DOHH2 (cell line): Measurements from ENCODE around the gene PCYT2.

Experiments
- H3F3A ChIP-seq: fragments of 200-600 bp; sonication (generic), shearing (Covaris generic); 2 replicates; pipeline ENCODE4 v1.6.0; 2016; ENCODE audit warnings: antibody characterized with exemption, mild to moderate bottlenecking; ENCODE audit not compliant: control insufficient read depth, insufficient read depth
- H3K27ac ChIP-seq: fragments of 200-600 bp; sonication (generic); 2 replicates; pipeline ENCODE4 v1.5.1; 2014; ENCODE audit warnings: low read depth, mild to moderate bottlenecking, low read length, moderate library complexity
- H3K27me3 ChIP-seq: fragments of 200-600 bp; sonication (generic); 2 replicates; pipeline ENCODE4 v1.6.1; 2014; ENCODE audit warnings: mild to moderate bottlenecking, low read length, mixed read lengths; ENCODE audit not compliant: control insufficient read depth
- H3K36me3 ChIP-seq: fragments of 200-600 bp; sonication (generic); 2 replicates; pipeline ENCODE4 v1.6.1; 2014; ENCODE audit warnings: mild to moderate bottlenecking, low read length, moderate library complexity, mixed read lengths; ENCODE audit not compliant: control insufficient read depth
- H3K4me1 ChIP-seq: fragments of 200-600 bp; sonication (generic); 2 replicates; pipeline ENCODE4 v1.6.1; 2014; ENCODE audit warnings: mild to moderate bottlenecking, low read length, mixed read lengths; ENCODE audit not compliant: control insufficient read depth
- H3K4me2 ChIP-seq: fragments of 200-600 bp; sonication (generic); 2 replicates; pipeline ENCODE4 v1.6.0; 2014; ENCODE audit warnings: mild to moderate bottlenecking, low read length, moderate library complexity
- H3K4me3 ChIP-seq: fragments of 200-600 bp; sonication (generic); 2 replicates; pipeline ENCODE4 v1.5.1; 2014; ENCODE audit warnings: mild to moderate bottlenecking, low read length, mixed read lengths
- H3K79me2 ChIP-seq: fragments of 200-600 bp; sonication (generic); 2 replicates; pipeline ENCODE4 v1.6.1; 2014; ENCODE audit warnings: mild to moderate bottlenecking, low read length, mixed read lengths; ENCODE audit not compliant: control insufficient read depth
- H3K9me2 ChIP-seq: fragments of 200-600 bp; sonication (generic); replicated peaks from 2 replicates; pipeline ENCODE4 v1.6.1; 2014; ENCODE audit warnings: mild to moderate bottlenecking, low read length, mixed read lengths; ENCODE audit not compliant: control insufficient read depth
- H3K9me3 ChIP-seq: fragments of 200-600 bp; sonication (generic); 2 replicates; pipeline ENCODE4 v1.6.1; 2014; ENCODE audit warnings: antibody characterized with exemption, low read length, mixed read lengths; ENCODE audit not compliant: control insufficient read depth, insufficient read depth
- H4K20me1 ChIP-seq: fragments of 200-600 bp; sonication (generic); 2 replicates; pipeline ENCODE4 v1.6.0; 2014; ENCODE audit warnings: low read depth, mild to moderate bottlenecking, antibody characterized with exemption, low read length, moderate library complexity; ENCODE audit not compliant: control insufficient read depth, insufficient read depth
- CTCF ChIP-seq: fragments of 200-600 bp; sonication (generic); IDR thresholded peaks from one replicate; pipeline ENCODE4 v1.5.1; 2014; ENCODE audit warnings: antibody characterized with exemption, mild to moderate bottlenecking, low read depth, low read length; ENCODE audit not compliant: poor library complexity, severe bottlenecking
- EZH2phosphoT487 ChIP-seq: fragments of 200-600 bp; sonication (generic); IDR thresholded peaks from 2 replicates; pipeline ENCODE4 v1.6.1; 2017; ENCODE audit warnings: borderline replicate concordance, mild to moderate bottlenecking, antibody characterized with exemption, low read length, moderate library complexity, mixed read lengths

PCYT2 gene

GRCh38 chr17:81884968-81885367, 26.2 kb downstream of the PCYT2 start:
- Histone ChIP-seq H3K27me3 (no peaks in the 10 kb centered on the region), H3K4me2 (no peak overlapping the region), H4K20me1 (peaks cover 4% of the 10 kb centered on the region; the same call in 1 of the 2 replicates), H3K27ac (no peak overlapping the region), H3F3A (peaks cover 17% of the 10 kb centered on the region), H3K4me3 (no peak overlapping the region), H3K4me1 (peaks cover 11% of the 10 kb centered on the region), H3K9me3 (no peaks in the 10 kb centered on the region), H3K9me2 (no peaks in the 10 kb centered on the region), H3K36me3 (peaks cover 91% of the 10 kb centered on the region), H3K79me2 (peaks cover 63% of the 10 kb centered on the region)
- TF ChIP-seq EZH2phosphoT487 (no peak), CTCF (no peak)

DNA sequence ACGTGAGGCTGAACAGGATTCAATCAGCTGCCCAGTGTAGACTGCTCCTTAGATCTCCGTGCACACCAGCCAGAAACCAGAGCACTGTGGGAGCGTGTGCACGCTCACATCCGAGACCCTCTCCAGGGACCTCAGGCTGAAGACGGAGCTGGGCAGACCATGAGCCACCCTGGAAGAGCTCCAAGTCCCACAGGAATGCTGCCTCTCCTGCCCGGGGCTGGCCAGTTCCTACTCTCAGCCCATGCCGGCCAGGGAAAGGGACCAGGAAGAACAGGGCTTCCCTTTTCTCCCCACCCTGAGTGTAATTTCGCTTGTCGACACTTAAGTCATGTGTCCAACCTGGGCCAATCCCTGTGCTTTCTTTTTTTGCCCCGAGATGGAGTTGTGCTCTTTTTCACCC, 26.7 kb downstream of the PCYT2 start:
- no peak overlapping the region for H3K4me3 ChIP-seq
- H3K27ac ChIP-seq = no peak overlapping the region
- peaks cover 17% of the 10 kb centered on the region for H3F3A ChIP-seq
- H3K4me1 ChIP-seq = peaks cover 7% of the 10 kb centered on the region
- no peak for TF ChIP-seq EZH2phosphoT487
- no peak for TF ChIP-seq CTCF
- H3K9me3 ChIP-seq = no peaks in the 10 kb centered on the region
- H3K27me3 ChIP-seq = no peaks in the 10 kb centered on the region
- no peak overlapping the region for H3K4me2 ChIP-seq
- H4K20me1 ChIP-seq = peaks cover 4% of the 10 kb centered on the region; the same call in 1 of the 2 replicates
- peaks cover 91% of the 10 kb centered on the region for H3K36me3 ChIP-seq
- H3K79me2 ChIP-seq = peaks cover 59% of the 10 kb centered on the region
- H3K9me2 ChIP-seq = no peaks in the 10 kb centered on the region

DNA sequence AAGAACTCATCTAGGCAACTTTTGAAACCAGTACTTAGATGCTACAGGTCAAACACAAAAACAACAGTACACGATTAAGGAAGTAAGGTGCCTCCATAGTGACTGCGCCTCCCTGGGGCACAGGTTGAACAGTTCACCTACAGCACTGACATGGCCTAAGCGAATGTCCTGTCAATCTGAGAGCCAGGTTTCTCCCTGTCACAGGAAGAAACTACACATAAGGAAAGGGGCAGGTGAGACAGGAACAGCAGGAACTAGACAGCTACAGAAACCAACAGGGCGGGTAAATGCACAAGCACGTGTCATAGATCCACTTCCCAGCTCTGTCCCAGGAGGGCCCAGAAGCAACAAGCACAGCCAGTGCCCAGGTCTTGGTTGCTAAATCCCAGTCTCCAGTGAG, 32.1 kb downstream of the PCYT2 start:
- H3F3A ChIP-seq = peaks cover 40% of the 10 kb centered on the region
- peaks cover 11% of the 10 kb centered on the region for H3K4me1 ChIP-seq
- H3K27me3 ChIP-seq = no peaks in the 10 kb centered on the region
- H3K27ac ChIP-seq = no peak overlapping the region
- peaks cover 10% of the 10 kb centered on the region for H3K79me2 ChIP-seq
- no peak overlapping the region for H3K4me3 ChIP-seq
- TF ChIP-seq EZH2phosphoT487 (no peak), CTCF (no peak)
- H3K9me3 ChIP-seq = no peaks in the 10 kb centered on the region
- peaks cover 62% of the 10 kb centered on the region for H3K36me3 ChIP-seq
- no peaks in the 10 kb centered on the region for H3K9me2 ChIP-seq
- H4K20me1 ChIP-seq = no peaks in the 10 kb centered on the region
- no peak overlapping the region for H3K4me2 ChIP-seq
